IMR-90 (cell line): ENCODE results near the gene SERPINC1. TPM values are rescaled to one million over a fixed set of nuclear protein-coding genes. Genes with fewer than 3 reads are reported as not detected.
"Not testable (repeated sequence)": the region's sequence is repeated elsewhere in the genome, so short reads cannot be mapped to it uniquely, and the experiment has no call there.

Experiments
- ATAC-seq: fragments of 200-7000 bp; cut with Tn5 transposase; 2 replicates; pipeline ENCODE4 v1.9.1; 2020; ENCODE audit warnings: low read depth, mild to moderate bottlenecking, moderate library complexity
- BruUV-seq: library from RNA; stranded (reverse); fragments of 400-500 nt; replicated peaks from 2 replicates; lab custom pipeline; 2021; lab: Mats Ljungman, UMichigan
- CTCF ChIA-PET: fragments of 300-600 bp; formaldehyde crosslinking; extraction: SDS; loops from one replicate; lab custom pipeline; 2021; ENCODE audit warnings: antibody characterized with exemption; lab: Yijun Ruan, JAX
- POLR2A ChIA-PET: fragments of 300-600 bp; sonication (Branson Sonifier 250); formaldehyde crosslinking; loops from one replicate; lab custom pipeline; 2022; ENCODE audit warnings: antibody characterized with exemption; ENCODE audit not compliant: unreplicated experiment; lab: Charles Lee
- DNase-seq: peaks from one replicate; pipeline ENCODE4 v3.0.0; 2013
- H2AFZ ChIP-seq: replicated peaks from 2 replicates; pipeline ENCODE3; 2013; ENCODE audit warnings: low read length, mild to moderate bottlenecking; ENCODE audit not compliant: poor library complexity
- H2AK5ac ChIP-seq: 2 replicates; pipeline ENCODE4 v1.6.1; 2013; ENCODE audit warnings: low read depth, low read length, inconsistent platforms
- H2AK9ac ChIP-seq: replicated peaks from 2 replicates; pipeline ENCODE3; 2013; ENCODE audit warnings: mild to moderate bottlenecking, low read depth, low read length, moderate library complexity; ENCODE audit not compliant: poor library complexity
- H2BK120ac ChIP-seq: 2 replicates; pipeline ENCODE4 v1.6.1; 2013; ENCODE audit warnings: low read depth, low read length, inconsistent platforms
- H2BK15ac ChIP-seq: 3 replicates; pipeline ENCODE4 v1.6.1; 2013; ENCODE audit warnings: low read depth, low read length, inconsistent platforms
- H2BK20ac ChIP-seq: 2 replicates; pipeline ENCODE4 v1.6.1; 2013; ENCODE audit warnings: low read depth, mild to moderate bottlenecking, inconsistent platforms, low read length, moderate library complexity
- H2BK5ac ChIP-seq: 2 replicates; pipeline ENCODE4 v1.6.1; 2013; ENCODE audit warnings: mild to moderate bottlenecking, low read depth, low read length, inconsistent platforms; ENCODE audit not compliant: poor library complexity, severe bottlenecking
- H3K14ac ChIP-seq: replicated peaks from 2 replicates; pipeline ENCODE4 v1.6.1; 2013; ENCODE audit warnings: low read depth, low read length, inconsistent platforms
- H3K18ac ChIP-seq: 2 replicates; pipeline ENCODE4 v1.6.1; 2013; ENCODE audit warnings: low read depth, low read length, control low read depth
- H3K23ac ChIP-seq: 2 replicates; pipeline ENCODE4 v1.6.1; 2013; ENCODE audit warnings: low read depth, low read length, inconsistent platforms
- H3K27ac ChIP-seq: 2 replicates; pipeline ENCODE4 v1.5.1; 2013; ENCODE audit warnings: mild to moderate bottlenecking, control low read depth, low read length; ENCODE audit not compliant: insufficient read depth
- H3K27me3 ChIP-seq: 2 replicates; pipeline ENCODE4 v1.6.1; 2013; ENCODE audit warnings: low read length; ENCODE audit not compliant: control insufficient read depth, insufficient read depth
- H3K36me3 ChIP-seq: 2 replicates; pipeline ENCODE4 v1.6.1; 2013; ENCODE audit warnings: low read length, mixed read lengths; ENCODE audit not compliant: control insufficient read depth, insufficient read depth
- H3K4ac ChIP-seq: 2 replicates; pipeline ENCODE4 v1.6.1; 2013; ENCODE audit warnings: low read depth, low read length, inconsistent platforms
- H3K4me1 ChIP-seq: 2 replicates; pipeline ENCODE4 v1.6.1; 2013; ENCODE audit warnings: low read length, mixed read lengths; ENCODE audit not compliant: control insufficient read depth, insufficient read depth
- H3K4me2 ChIP-seq: 2 replicates; pipeline ENCODE4 v1.6.1; 2013; ENCODE audit warnings: low read depth, mild to moderate bottlenecking, control low read depth, low read length, moderate library complexity
- H3K4me3 ChIP-seq: 2 replicates; pipeline ENCODE4 v1.5.1; 2013; ENCODE audit warnings: low read depth, mild to moderate bottlenecking, control low read depth, low read length, moderate library complexity; ENCODE audit not compliant: insufficient read depth
- H3K56ac ChIP-seq: 2 replicates; pipeline ENCODE4 v1.6.1; 2013; ENCODE audit warnings: low read length, inconsistent platforms; ENCODE audit not compliant: insufficient read depth; ENCODE audit errors: extremely low read depth
- H3K79me1 ChIP-seq, 2 experiments: 2 replicates each; pipeline ENCODE4 v1.6.1; 2013; ENCODE audit warnings: low read length in 2 of 2, inconsistent platforms in 1 of 2, low read depth in 1 of 2
- H3K9ac ChIP-seq: 2 replicates; pipeline ENCODE4 v1.6.1; 2013; ENCODE audit warnings: low read depth, low read length, control low read depth
- H3K9me1 ChIP-seq: 2 replicates; pipeline ENCODE4 v1.6.1; 2013; ENCODE audit warnings: low read length, inconsistent platforms; ENCODE audit not compliant: insufficient read depth
- H3K9me3 ChIP-seq: 2 replicates; pipeline ENCODE4 v1.6.1; 2013; ENCODE audit warnings: low read length; ENCODE audit not compliant: control insufficient read depth, insufficient read depth
- H4K20me1 ChIP-seq: 2 replicates; pipeline ENCODE4 v1.6.1; 2013; ENCODE audit warnings: low read length, inconsistent platforms; ENCODE audit not compliant: insufficient read depth
- H4K5ac ChIP-seq: 2 replicates; pipeline ENCODE4 v1.6.1; 2013; ENCODE audit warnings: mild to moderate bottlenecking, low read depth, low read length, control low read depth
- H4K8ac ChIP-seq, 2 experiments: 2 replicates each; pipeline ENCODE4 v1.6.1; 2013; ENCODE audit warnings: low read depth in 2 of 2, low read length in 2 of 2, control low read depth in 1 of 2, inconsistent platforms in 1 of 2
- H4K91ac ChIP-seq: 2 replicates; pipeline ENCODE4 v1.6.1; 2013; ENCODE audit warnings: low read depth, low read length, inconsistent platforms; ENCODE audit not compliant: insufficient read depth
- WGBS, 2 experiments: methylation state at CpG; one replicate each; pipeline versions ENCODE4 v1.1.5 to v1.1.7; 2013; ENCODE audit warnings: missing lambda C conversion rate in 2 of 2; ENCODE audit not compliant: insufficient read length in 1 of 2; ENCODE audit errors: extremely low coverage in 2 of 2; 5-methylcytosine and 5-hydroxymethylcytosine counted together
- dilution Hi-C: fragments of 300-500 bp; cut with HindIII; formaldehyde crosslinking; loops from one replicate; pipeline ENCODE4 v1.14.3; 2018; ENCODE audit warnings: low sequenced_read_pairs; ENCODE audit not compliant: unreplicated experiment
- in situ Hi-C: fragments of 300-500 bp; cut with MboI; formaldehyde crosslinking; loops from 3 replicates; pipeline ENCODE4 v1.14.3; 2019; ENCODE audit warnings: low sequenced_read_pairs, inconsistent platforms, mixed read lengths
- intact Hi-C: fragments of 100-400 bp; cut with micrococcal nuclease; formaldehyde crosslinking; loops from 2 replicates; pipeline ENCODE4 v1.10.0; 2022
- polyA plus RNA-seq, 3 experiments: library from polyadenylated mRNA; depleted of rRNA; stranded (reverse); fragments of >200 nt; gene quantifications; 2 replicates each; pipeline ENCODE4 v1.2.3, GENCODE V29; 2012; ENCODE audit warnings: low replicate concordance in 1 of 3
- total RNA-seq: library from RNA; depleted of rRNA; stranded (reverse); fragments of >200 nt; gene quantifications from 2 replicates; pipeline ENCODE4 v1.2.3, GENCODE V29; 2012

The SERPINC1 gene
- total and polyA plus RNA-seq, 2 of the 4 experiments (the other 2 are of a cell fraction) = not detected

GRCh38 chr1:173930541-173930940 lies 13.4 kb upstream of the SERPINC1 start:
- H2AK5ac ChIP-seq, ATAC-seq, H2BK20ac ChIP-seq, H4K91ac ChIP-seq, BruUV-seq, CTCF ChIA-PET, H3K27ac ChIP-seq, H2BK15ac ChIP-seq, H4K20me1 ChIP-seq, H3K36me3 ChIP-seq, H3K23ac ChIP-seq, H3K9me3 ChIP-seq, H3K4me3 ChIP-seq, H3K9me1 ChIP-seq, H3K4me1 ChIP-seq, H3K79me1 ChIP-seq, POLR2A ChIA-PET, H3K27me3 ChIP-seq, H3K18ac ChIP-seq, H4K5ac ChIP-seq, H2AK9ac ChIP-seq, dilution Hi-C loops, H3K56ac ChIP-seq, H3K9ac ChIP-seq, H2BK120ac ChIP-seq, H4K8ac ChIP-seq, H3K14ac ChIP-seq, DNase-seq, H2BK5ac ChIP-seq, H2AFZ ChIP-seq, H3K4me2 ChIP-seq, H3K4ac ChIP-seq: not testable (repeated sequence)
- in situ Hi-C loops = loop anchor here (25.0 kb wide), 1 partner anchor 1193 kb away; no protein-coding TSS in a partner anchor
- intact Hi-C loops = loop anchor here (10.0 kb wide), 2 partner anchors 496 to 1186 kb away; no protein-coding TSS in a partner anchor
- 100% methylated on average over 2 of the region's 5 CpGs; no CpG with 5 or more reads in 1 of the 2 experiments for WGBS, 2 experiments
